ENCODE data around the gene OGFRL1.
"Not testable (repeated sequence)": the region's sequence is repeated elsewhere in the genome, so short reads cannot be mapped to it uniquely, and the experiment has no call there.

OGFRL1 gene

DNA sequence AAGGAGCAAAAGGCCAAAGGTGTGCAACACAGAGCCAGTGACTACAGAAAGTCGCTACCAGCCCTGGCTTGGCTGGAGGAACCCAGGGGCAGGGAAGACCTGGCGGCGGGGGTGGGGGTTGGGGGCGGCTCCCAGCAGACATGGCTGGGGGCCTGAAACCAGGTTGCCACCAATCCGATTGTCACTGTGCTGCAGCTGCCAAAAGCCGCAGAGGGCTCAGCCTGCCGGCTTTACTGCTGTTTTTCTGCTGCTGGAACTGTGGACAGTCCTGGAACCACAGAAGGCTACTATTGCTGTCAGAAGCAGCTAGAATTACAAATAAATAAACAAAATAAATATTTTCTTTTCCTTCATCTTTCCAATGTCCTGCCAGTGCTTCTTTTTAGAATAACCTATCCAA is 25.7 kb upstream of the OGFRL1 start:
- ChIA-PET POLR2A (no interaction called here), CTCF (no interaction called here)
- DNase-seq, result no peak
- H3K36me3 ChIP-seq (ENCODE audit: control insufficient read depth in 4 of 4, insufficient read depth in 4 of 4, low read length in 3 of 4), result no peaks in the 10 kb centered on the region
- no peak overlapping the region for H3K27ac ChIP-seq (ENCODE audit: insufficient read depth in 1 of 2, low read depth in 1 of 2, low read length in 2 of 2, poor library complexity in 1 of 2, severe bottlenecking in 2 of 2)
- no peaks in the 10 kb centered on the region for H3K27me3 ChIP-seq (replicated peaks in 2 of 5; ENCODE audit: control insufficient read depth in 4 of 5, insufficient read depth in 5 of 5, low read length in 4 of 5)
- H3K4me3 ChIP-seq (ENCODE audit: control insufficient read depth in 1 of 7, extremely low read depth in 1 of 7, insufficient read depth in 4 of 7, low read depth in 2 of 7, low read length in 6 of 7), result no peak overlapping the region
- WGBS (ENCODE audit: insufficient coverage), result 96% methylated on average over 3 of the region's 7 CpGs
- no peaks in the 10 kb centered on the region for H3K9me3 ChIP-seq (ENCODE audit: control extremely low read depth in 1 of 5, control insufficient read depth in 4 of 5, insufficient read depth in 2 of 5, low read depth in 1 of 5, low read length in 4 of 5)
- H3K4me1 ChIP-seq (ENCODE audit: control extremely low read depth in 1 of 4, control insufficient read depth in 4 of 4, insufficient read depth in 4 of 4, low read length in 3 of 4), result no peaks in the 10 kb centered on the region

DNA sequence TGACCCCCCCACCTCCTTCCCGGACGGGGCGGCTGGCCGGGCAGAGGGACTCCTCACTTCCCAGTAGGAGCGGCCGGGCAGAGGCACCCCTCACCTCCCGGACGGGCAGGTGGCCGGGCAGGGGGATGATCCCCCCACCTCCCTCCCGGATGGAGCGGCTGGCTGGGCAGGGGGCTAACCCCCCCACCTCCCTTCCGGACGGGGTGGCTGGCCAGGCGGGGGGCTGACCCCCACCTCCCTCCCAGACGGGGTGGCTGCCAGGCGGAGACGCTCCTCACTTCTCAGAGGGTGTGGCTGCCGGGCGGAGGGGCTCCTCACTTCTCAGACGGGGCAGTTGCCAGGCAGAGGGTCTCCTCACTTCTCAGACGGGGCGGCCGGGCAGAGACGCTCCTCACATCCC is 22.2 kb upstream of the OGFRL1 start:
- CTCF ChIA-PET; H3K27me3 ChIP-seq (replicated peaks in 2 of 5; ENCODE audit: control insufficient read depth in 4 of 5, insufficient read depth in 5 of 5, low read length in 4 of 5); H3K27ac ChIP-seq (ENCODE audit: insufficient read depth in 1 of 2, low read depth in 1 of 2, low read length in 2 of 2, poor library complexity in 1 of 2, severe bottlenecking in 2 of 2); DNase-seq; POLR2A ChIA-PET; H3K4me1 ChIP-seq (ENCODE audit: control extremely low read depth in 1 of 4, control insufficient read depth in 4 of 4, insufficient read depth in 4 of 4, low read length in 3 of 4); H3K9me3 ChIP-seq (ENCODE audit: control extremely low read depth in 1 of 5, control insufficient read depth in 4 of 5, insufficient read depth in 2 of 5, low read depth in 1 of 5, low read length in 4 of 5); H3K36me3 ChIP-seq (ENCODE audit: control insufficient read depth in 4 of 4, insufficient read depth in 4 of 4, low read length in 3 of 4); H3K4me3 ChIP-seq (ENCODE audit: control insufficient read depth in 1 of 7, extremely low read depth in 1 of 7, insufficient read depth in 4 of 7, low read depth in 2 of 7, low read length in 6 of 7): not testable (repeated sequence)
- WGBS (ENCODE audit: insufficient coverage), result 100% methylated on average over 7 of the region's 24 CpGs

- ChIA-PET CTCF (interaction anchor here (0.7 to 1.9 kb wide), 3 partner anchors 9 to 31 kb away, joined by 3 to 5 read pairs (median 3); no protein-coding TSS in a partner anchor), POLR2A (no interaction called here)
- Histone ChIP-seq H3K27ac (ENCODE audit: insufficient read depth in 1 of 2, low read depth in 1 of 2, low read length in 2 of 2, poor library complexity in 1 of 2, severe bottlenecking in 2 of 2) (no peak overlapping the region), H3K36me3 (ENCODE audit: control insufficient read depth in 4 of 4, insufficient read depth in 4 of 4, low read length in 3 of 4) (no peaks in the 10 kb centered on the region), H3K4me3 (ENCODE audit: control insufficient read depth in 1 of 7, extremely low read depth in 1 of 7, insufficient read depth in 4 of 7, low read depth in 2 of 7, low read length in 6 of 7) (no peak overlapping the region), H3K27me3 (replicated peaks in 2 of 5; ENCODE audit: control insufficient read depth in 4 of 5, insufficient read depth in 5 of 5, low read length in 4 of 5) (no peaks in the 10 kb centered on the region), H3K9me3 (ENCODE audit: control extremely low read depth in 1 of 5, control insufficient read depth in 4 of 5, insufficient read depth in 2 of 5, low read depth in 1 of 5, low read length in 4 of 5) (peaks cover 0 to 6% (median 0%) of the 10 kb centered on the region in 5 experiments), H3K4me1 (ENCODE audit: control extremely low read depth in 1 of 4, control insufficient read depth in 4 of 4, insufficient read depth in 4 of 4, low read length in 3 of 4) (peaks cover 0 to 7% (median 4%) of the 10 kb centered on the region in 4 experiments)
- peak in 2 of 3 donors; percentile 54 to 56 for DNase-seq
- 0% methylated on average over 1 of the region's 3 CpGs for WGBS (ENCODE audit: insufficient coverage)
Measured at GRCh38 chr6:71268735-71269437, 19.7 kb upstream of the OGFRL1 start.

DNA sequence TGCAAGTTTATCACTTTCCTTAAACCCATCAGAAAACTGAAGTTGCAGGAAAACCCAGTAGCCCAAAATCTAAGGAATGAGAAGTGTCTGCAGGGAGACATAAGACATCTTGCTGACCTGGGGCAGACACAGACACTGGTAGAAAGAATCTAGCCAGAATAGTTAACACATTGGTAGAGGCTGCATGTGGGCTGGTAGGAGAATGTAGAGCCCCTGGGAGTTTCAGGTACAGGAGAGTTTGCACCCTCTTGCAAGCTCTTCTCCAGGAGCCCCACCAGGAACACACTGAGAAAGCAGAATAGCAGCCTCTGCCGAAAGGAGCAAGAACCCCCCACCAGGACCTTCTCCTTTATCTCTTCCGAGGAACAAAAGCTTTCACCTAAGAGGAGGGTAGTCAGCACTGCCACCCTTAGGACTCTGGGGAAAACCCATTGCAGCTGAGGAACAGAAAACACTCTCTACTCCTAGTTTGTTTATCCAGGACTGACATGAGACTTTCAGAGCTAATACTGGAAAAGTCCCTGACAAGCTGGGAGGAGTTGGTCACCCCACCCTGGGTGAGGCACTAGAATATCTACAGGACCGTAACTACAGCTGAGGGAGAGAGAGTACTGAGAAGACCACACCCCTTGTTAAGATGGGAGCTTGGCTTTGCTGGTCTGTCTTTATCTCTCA is 10.5 kb upstream of the OGFRL1 start:
- no peak for DNase-seq
- Histone ChIP-seq H3K36me3 (ENCODE audit: control insufficient read depth in 4 of 4, insufficient read depth in 4 of 4, low read length in 3 of 4) (no peaks in the 10 kb centered on the region), H3K4me3 (ENCODE audit: control insufficient read depth in 1 of 7, extremely low read depth in 1 of 7, insufficient read depth in 4 of 7, low read depth in 2 of 7, low read length in 6 of 7) (no peak overlapping the region), H3K27ac (ENCODE audit: insufficient read depth in 1 of 2, low read depth in 1 of 2, low read length in 2 of 2, poor library complexity in 1 of 2, severe bottlenecking in 2 of 2) (no peak overlapping the region), H3K4me1 (ENCODE audit: control extremely low read depth in 1 of 4, control insufficient read depth in 4 of 4, insufficient read depth in 4 of 4, low read length in 3 of 4) (no peaks in the 10 kb centered on the region), H3K9me3 (ENCODE audit: control extremely low read depth in 1 of 5, control insufficient read depth in 4 of 5, insufficient read depth in 2 of 5, low read depth in 1 of 5, low read length in 4 of 5) (no peaks in the 10 kb centered on the region), H3K27me3 (replicated peaks in 2 of 5; ENCODE audit: control insufficient read depth in 4 of 5, insufficient read depth in 5 of 5, low read length in 4 of 5) (no peaks in the 10 kb centered on the region)
- POLR2A ChIA-PET, result no interaction called here
- WGBS (ENCODE audit: insufficient coverage), result 91% methylated on average over 3 of the region's 3 CpGs
- CTCF ChIA-PET, result interaction anchor here (1.2 to 1.4 kb wide), 2 partner anchors 9 to 67 kb away, joined by 3 to 5 read pairs; no protein-coding TSS in a partner anchor

GRCh38 chr6:71279321-71279720 is 9.3 kb upstream of the OGFRL1 start:
- no peaks in the 10 kb centered on the region for H3K36me3 ChIP-seq (ENCODE audit: control insufficient read depth in 4 of 4, insufficient read depth in 4 of 4, low read length in 3 of 4)
- H3K9me3 ChIP-seq (ENCODE audit: control extremely low read depth in 1 of 5, control insufficient read depth in 4 of 5, insufficient read depth in 2 of 5, low read depth in 1 of 5, low read length in 4 of 5), result no peaks in the 10 kb centered on the region
- H3K27ac ChIP-seq (ENCODE audit: insufficient read depth in 1 of 2, low read depth in 1 of 2, low read length in 2 of 2, poor library complexity in 1 of 2, severe bottlenecking in 2 of 2), result no peak overlapping the region
- DNase-seq, result no peak
- H3K4me3 ChIP-seq (ENCODE audit: control insufficient read depth in 1 of 7, extremely low read depth in 1 of 7, insufficient read depth in 4 of 7, low read depth in 2 of 7, low read length in 6 of 7), result no peak overlapping the region
- WGBS (ENCODE audit: insufficient coverage), result no CpG with 5 or more reads among the region's 2 CpGs
- no peaks in the 10 kb centered on the region for H3K27me3 ChIP-seq (replicated peaks in 2 of 5; ENCODE audit: control insufficient read depth in 4 of 5, insufficient read depth in 5 of 5, low read length in 4 of 5)
- ChIA-PET CTCF (no interaction called here), POLR2A (no interaction called here)
- H3K4me1 ChIP-seq (ENCODE audit: control extremely low read depth in 1 of 4, control insufficient read depth in 4 of 4, insufficient read depth in 4 of 4, low read length in 3 of 4), result no peaks in the 10 kb centered on the region

DNA sequence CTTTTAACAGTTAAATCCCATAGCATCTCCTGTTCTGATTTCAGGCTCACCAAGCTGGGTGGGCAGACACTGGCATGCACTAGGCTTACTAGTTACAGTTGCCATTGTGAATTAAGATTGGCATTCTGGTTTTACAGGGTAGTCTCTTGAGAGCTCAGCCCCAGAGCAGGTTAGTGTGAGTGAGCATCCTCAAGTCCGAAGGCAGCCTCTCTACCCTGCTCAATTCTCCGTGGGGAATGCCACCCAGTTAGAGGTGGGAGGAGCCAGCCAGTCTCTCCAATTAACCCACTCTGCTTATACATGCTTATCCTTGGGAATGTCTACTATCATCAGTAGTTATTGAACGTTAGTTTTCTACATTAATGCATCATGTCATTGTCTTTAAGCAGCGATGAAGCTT is 8.9 kb upstream of the OGFRL1 start:
- no peak overlapping the region for H3K27ac ChIP-seq (ENCODE audit: insufficient read depth in 1 of 2, low read depth in 1 of 2, low read length in 2 of 2, poor library complexity in 1 of 2, severe bottlenecking in 2 of 2)
- no peaks in the 10 kb centered on the region for H3K9me3 ChIP-seq (ENCODE audit: control extremely low read depth in 1 of 5, control insufficient read depth in 4 of 5, insufficient read depth in 2 of 5, low read depth in 1 of 5, low read length in 4 of 5)
- WGBS (ENCODE audit: insufficient coverage), result no CpG with 5 or more reads among the region's 4 CpGs
- H3K36me3 ChIP-seq (ENCODE audit: control insufficient read depth in 4 of 4, insufficient read depth in 4 of 4, low read length in 3 of 4), result no peaks in the 10 kb centered on the region
- no peaks in the 10 kb centered on the region for H3K4me1 ChIP-seq (ENCODE audit: control extremely low read depth in 1 of 4, control insufficient read depth in 4 of 4, insufficient read depth in 4 of 4, low read length in 3 of 4)
- ChIA-PET POLR2A (no interaction called here), CTCF (no interaction called here)
- no peak overlapping the region for H3K4me3 ChIP-seq (ENCODE audit: control insufficient read depth in 1 of 7, extremely low read depth in 1 of 7, insufficient read depth in 4 of 7, low read depth in 2 of 7, low read length in 6 of 7)
- H3K27me3 ChIP-seq (replicated peaks in 2 of 5; ENCODE audit: control insufficient read depth in 4 of 5, insufficient read depth in 5 of 5, low read length in 4 of 5), result no peaks in the 10 kb centered on the region
- DNase-seq, result no peak

- Histone ChIP-seq H3K36me3 (ENCODE audit: control insufficient read depth in 4 of 4, insufficient read depth in 4 of 4, low read length in 3 of 4) (no peaks in the 10 kb centered on the region), H3K27ac (ENCODE audit: insufficient read depth in 1 of 2, low read depth in 1 of 2, low read length in 2 of 2, poor library complexity in 1 of 2, severe bottlenecking in 2 of 2) (no peak overlapping the region), H3K4me3 (ENCODE audit: control insufficient read depth in 1 of 7, extremely low read depth in 1 of 7, insufficient read depth in 4 of 7, low read depth in 2 of 7, low read length in 6 of 7) (no peak overlapping the region), H3K27me3 (replicated peaks in 2 of 5; ENCODE audit: control insufficient read depth in 4 of 5, insufficient read depth in 5 of 5, low read length in 4 of 5) (no peaks in the 10 kb centered on the region), H3K9me3 (ENCODE audit: control extremely low read depth in 1 of 5, control insufficient read depth in 4 of 5, insufficient read depth in 2 of 5, low read depth in 1 of 5, low read length in 4 of 5) (no peaks in the 10 kb centered on the region), H3K4me1 (ENCODE audit: control extremely low read depth in 1 of 4, control insufficient read depth in 4 of 4, insufficient read depth in 4 of 4, low read length in 3 of 4) (no peaks in the 10 kb centered on the region)
- ChIA-PET CTCF (interaction anchor here (1.2 kb wide), 1 partner anchor 90 kb away, joined by 4 read pairs; no protein-coding TSS in a partner anchor), POLR2A (no interaction called here)
- DNase-seq, result no peak
- WGBS (ENCODE audit: insufficient coverage), result no CpG with 5 or more reads among the region's 2 CpGs
Measured at GRCh38 chr6:71280701-71281100, 7.9 kb upstream of the OGFRL1 start.

Measured in common myeloid progenitor, CD34-positive (primary cell).